HG03064 (cell line): ENCODE data around the gene CHD9NB.

Source experiments
- ATAC-seq: cut with Tn5 transposase; IDR thresholded peaks from one replicate; pipeline ENCODE4 v1.9.1; 2021; ENCODE audit warnings: low read depth; ENCODE audit not compliant: unreplicated experiment

CHD9NB gene

GRCh38 chr16:53036066-53036465, 16.6 kb downstream of the CHD9NB start:
- ATAC-seq: no peak

DNA sequence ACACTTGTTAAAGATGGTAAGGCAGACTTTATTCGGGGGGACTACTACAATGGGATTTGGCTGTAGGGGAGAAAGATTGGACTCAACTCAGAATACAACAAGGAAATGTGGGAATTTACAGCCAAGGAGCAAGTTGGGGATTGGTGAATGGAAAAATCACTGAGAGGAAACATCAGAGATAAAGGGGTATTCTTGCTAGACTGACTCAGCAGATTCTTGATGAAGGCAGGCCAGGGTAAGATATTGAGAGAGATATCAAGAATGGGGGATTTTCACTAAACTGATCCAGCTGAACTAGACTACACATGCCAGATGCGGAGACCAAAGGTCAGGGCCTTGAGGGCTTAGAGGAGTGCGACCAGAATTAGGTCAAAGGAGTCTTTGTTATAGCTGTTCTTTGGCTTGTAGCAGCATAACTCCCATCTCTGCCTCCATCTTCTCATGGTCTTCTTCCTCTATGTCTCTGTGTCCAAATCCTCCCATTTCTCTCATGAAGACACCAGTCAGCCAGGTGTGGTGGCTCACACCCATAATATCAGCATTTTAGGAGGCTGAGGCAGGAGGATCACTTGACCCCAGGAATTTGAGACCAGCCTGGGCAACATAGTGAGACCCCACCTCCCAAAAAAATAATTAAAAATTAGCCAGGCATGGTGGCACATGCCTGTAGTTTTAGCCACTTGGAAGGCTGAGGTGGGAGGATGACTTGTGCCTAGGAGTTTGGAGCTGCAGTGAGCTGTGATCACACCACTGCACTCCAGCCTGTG, 17.3 kb downstream of the CHD9NB start:
- no peak for ATAC-seq

- no peak for ATAC-seq
These were observed 18.4 kb downstream of the CHD9NB start for GRCh38 chr16:53034306-53034705.

DNA sequence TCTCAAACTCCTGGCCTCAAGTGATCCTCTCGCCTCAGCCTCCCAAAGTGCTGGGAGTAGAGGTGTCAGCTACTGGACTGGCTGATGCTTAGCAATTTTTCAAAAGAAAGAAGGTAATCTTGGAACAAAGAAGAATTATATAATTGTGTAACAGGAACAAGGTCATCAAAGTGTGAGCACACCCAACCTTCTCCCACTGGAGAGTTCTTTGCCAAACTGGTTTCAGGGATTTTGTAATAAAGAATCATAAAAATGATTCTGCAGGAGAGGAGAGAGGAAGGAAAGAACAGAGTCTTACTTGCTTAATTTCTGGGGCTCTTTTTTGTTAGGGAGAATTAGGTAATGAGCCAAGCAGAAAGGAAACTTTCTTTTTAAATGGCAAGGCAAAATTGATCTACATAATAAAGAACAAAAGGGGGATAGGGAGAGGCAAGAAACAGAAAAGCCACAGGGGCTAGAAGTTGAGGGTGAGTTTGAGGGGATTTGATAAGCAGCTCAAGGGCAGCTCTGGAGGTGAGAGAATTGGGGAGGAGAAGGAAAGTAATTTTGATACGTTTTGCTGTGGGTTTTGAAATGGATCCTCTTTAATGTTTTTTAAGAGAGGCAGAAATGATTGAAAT, 21.3 kb downstream of the CHD9NB start:
- no peak for ATAC-seq

DNA sequence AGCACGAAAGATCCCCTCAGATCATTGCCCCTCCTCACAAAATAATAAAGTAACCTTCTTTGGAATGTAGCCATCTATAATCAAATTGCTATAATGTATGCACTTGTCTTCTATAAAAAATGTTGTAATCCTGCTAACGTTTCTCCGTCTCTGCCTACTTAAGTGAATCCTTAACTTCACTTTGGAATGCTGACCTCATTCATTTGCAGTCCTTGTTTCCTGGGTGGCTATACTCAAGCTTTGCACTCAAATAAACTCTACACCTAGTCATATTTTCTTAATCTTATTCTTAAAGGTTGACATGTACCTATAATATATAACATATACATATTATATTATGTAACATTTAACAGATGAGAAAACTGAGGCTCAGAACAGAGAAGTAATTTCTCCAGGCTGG, 22.7 kb downstream of the CHD9NB start:
- no peak for ATAC-seq

GRCh38 chr16:53024045-53024444, 28.7 kb downstream of the CHD9NB start:
- ATAC-seq: no peak

DNA sequence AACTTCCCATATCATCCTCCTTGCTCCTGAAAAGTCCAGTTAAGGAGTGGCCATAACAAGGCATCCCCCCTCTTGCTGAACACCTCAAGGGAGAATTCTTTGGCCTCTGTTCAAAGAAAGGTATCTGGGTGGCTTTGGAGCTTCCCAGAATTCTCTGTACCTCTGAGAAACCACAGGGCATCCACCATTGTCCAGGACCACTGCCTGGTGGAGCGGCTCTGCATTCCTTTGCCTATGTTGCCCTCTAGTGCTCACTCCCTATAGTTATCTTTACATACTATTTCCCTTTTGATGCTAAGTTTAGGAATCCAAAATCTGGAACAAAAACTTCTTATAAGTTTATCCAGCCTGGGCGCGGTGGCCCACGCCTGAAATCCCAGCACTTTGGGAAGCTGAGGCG, 30.3 kb downstream of the CHD9NB start:
- ATAC-seq: no peak

DNA sequence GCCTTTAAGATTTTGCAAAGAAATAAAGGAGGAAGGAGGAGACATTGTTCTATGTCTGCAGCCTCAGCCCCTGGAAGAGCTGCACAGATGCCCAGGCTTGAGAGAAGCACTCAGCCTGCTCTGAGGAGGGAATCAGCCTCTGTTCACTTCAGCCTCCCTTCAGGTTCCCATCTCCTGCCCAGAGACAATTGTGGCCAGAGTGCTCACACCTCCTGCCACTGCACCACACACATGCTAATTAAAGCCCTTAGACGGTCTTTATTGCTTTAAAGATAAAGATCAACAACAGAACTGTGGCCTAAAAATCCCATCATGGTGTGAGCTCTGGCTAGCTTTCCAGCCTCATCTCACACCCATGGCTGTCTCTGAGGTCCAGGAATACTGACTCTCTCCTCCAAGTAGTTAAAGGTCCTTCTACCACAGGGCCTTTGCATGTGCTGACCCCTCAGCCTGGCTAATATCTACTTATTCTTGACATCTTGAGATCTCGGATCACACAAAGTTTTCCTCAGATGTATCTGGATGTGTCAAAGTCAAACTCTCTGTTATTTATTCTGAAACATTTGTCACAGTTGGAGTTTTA, 33.8 kb downstream of the CHD9NB start:
- ATAC-seq: no peak

- ATAC-seq: no peak
These were observed 38.4 kb downstream of the CHD9NB start for GRCh38 chr16:53014287-53014686.

GRCh38 chr16:53007095-53007494, 45.6 kb downstream of the CHD9NB start:
- no peak for ATAC-seq

GRCh38 chr16:52997922-52998321, 54.8 kb downstream of the CHD9NB start:
- ATAC-seq: no peak

GRCh38 chr16:52994942-52995341, 57.8 kb downstream of the CHD9NB start:
- ATAC-seq: no peak

- no peak for ATAC-seq
These were observed 59.5 kb downstream of the CHD9NB start for GRCh38 chr16:52993179-52993578.

DNA sequence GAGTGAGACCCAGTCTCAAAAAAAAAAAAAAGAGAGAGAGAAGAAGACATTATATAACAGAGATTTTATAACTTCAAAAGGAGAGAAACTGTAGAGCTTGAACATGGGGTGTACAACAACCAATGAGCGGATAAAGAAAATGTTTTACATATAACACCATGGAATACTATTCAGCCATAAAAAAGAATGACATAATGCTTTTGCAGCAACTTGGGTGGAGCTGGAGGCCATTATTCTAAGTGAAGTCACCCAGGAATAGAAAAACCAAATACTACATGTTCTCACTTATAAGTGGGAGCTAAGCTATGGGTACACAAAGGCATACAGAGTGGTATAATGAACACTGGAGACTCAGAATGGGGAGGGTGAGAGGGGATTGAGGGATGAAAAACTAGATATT, 61.1 kb downstream of the CHD9NB start:
- ATAC-seq: no peak
